GM12873 (cell line): Measurements from ENCODE around the gene LSP1.

ENCODE experiments used
- CTCF ChIP-seq: IDR thresholded peaks from 2 replicates; pipeline ENCODE4 v1.5.1; 2012; ENCODE audit warnings: low read depth, mild to moderate bottlenecking, moderate library complexity, low read length, control low read depth; ENCODE audit not compliant: insufficient read depth; ENCODE audit errors: missing control alignments

The LSP1 gene

GRCh38 chr11:1840780-1841480, 12.0 kb upstream of the LSP1 start:
- TF ChIP-seq CTCF, result no peak

- TF ChIP-seq CTCF, result no peak
Observed at GRCh38 chr11:1841511-1842148, 11.3 kb upstream of the LSP1 start.

GRCh38 chr11:1842149-1843097, 10.5 kb upstream of the LSP1 start:
- no peak for TF ChIP-seq CTCF

GRCh38 chr11:1843098-1843473, 9.8 kb upstream of the LSP1 start:
- TF ChIP-seq CTCF, result no peak

- no peak for TF ChIP-seq CTCF
Observed at GRCh38 chr11:1843796-1844195, 9.1 kb upstream of the LSP1 start.

- TF ChIP-seq CTCF, result no peak
Observed at GRCh38 chr11:1844221-1845094, 8.4 kb upstream of the LSP1 start.
